NT2/D1 (cell line): ENCODE results near the gene JARID2.

Experiments used
- DNase-seq: peaks from one replicate; pipeline ENCODE4 v3.0.0-alpha.2; 2011; ENCODE audit warnings: low read depth, low spot score
- H3K27me3 ChIP-seq: 2 replicates; pipeline ENCODE4 v1.6.0; 2011; ENCODE audit warnings: mild to moderate bottlenecking; ENCODE audit not compliant: insufficient read length, insufficient read depth
- H3K36me3 ChIP-seq: 2 replicates; pipeline ENCODE4 v1.6.1; 2011; ENCODE audit warnings: mild to moderate bottlenecking, low read length, mixed read lengths; ENCODE audit not compliant: insufficient read depth, insufficient read length
- H3K4me1 ChIP-seq: 2 replicates; pipeline ENCODE4 v1.5.1; 2011; ENCODE audit not compliant: insufficient read depth, insufficient read length
- H3K4me3 ChIP-seq: 2 replicates; pipeline ENCODE4 v1.5.1; 2011; ENCODE audit warnings: low read depth; ENCODE audit not compliant: insufficient read length
- H3K9ac ChIP-seq: 2 replicates; pipeline ENCODE4 v1.6.0; 2011; ENCODE audit warnings: low read depth; ENCODE audit not compliant: insufficient read length
- H3K9me3 ChIP-seq: 2 replicates; pipeline ENCODE4 v1.5.1; 2011; ENCODE audit warnings: mild to moderate bottlenecking, low read length; ENCODE audit not compliant: insufficient read depth
- SUZ12 ChIP-seq: IDR thresholded peaks from 2 replicates; pipeline ENCODE4 v1.6.1; 2011; ENCODE audit not compliant: insufficient read length, insufficient read depth; ENCODE audit errors: extremely low read depth
- YY1 ChIP-seq: IDR thresholded peaks from 2 replicates; pipeline ENCODE4 v1.6.1; 2011; ENCODE audit not compliant: insufficient read length, insufficient read depth
- ZNF274 ChIP-seq: IDR thresholded peaks from 2 replicates; pipeline ENCODE4 v1.6.1; 2011; ENCODE audit warnings: mild to moderate bottlenecking, low read depth, low read length

The JARID2 gene

GRCh38 chr6:15369838-15370237 lies 124.0 kb downstream of the JARID2 start:
- Histone ChIP-seq H3K4me1 (no peaks in the 10 kb centered on the region), H3K27me3 (no peaks in the 10 kb centered on the region), H3K4me3 (no peak overlapping the region), H3K9me3 (no peaks in the 10 kb centered on the region), H3K36me3 (no peaks in the 10 kb centered on the region), H3K9ac (no peak overlapping the region)
- no peak for TF ChIP-seq YY1
- no peak for TF ChIP-seq SUZ12
- TF ChIP-seq ZNF274: no peak
- no peak for DNase-seq

- no peaks in the 10 kb centered on the region for H3K9me3 ChIP-seq
- no peaks in the 10 kb centered on the region for H3K27me3 ChIP-seq
- DNase-seq: no peak
- no peak overlapping the region for H3K9ac ChIP-seq
- H3K36me3 ChIP-seq: no peaks in the 10 kb centered on the region
- H3K4me3 ChIP-seq: no peak overlapping the region
- no peak for TF ChIP-seq YY1
- TF ChIP-seq SUZ12: no peak
- no peak for TF ChIP-seq ZNF274
- no peaks in the 10 kb centered on the region for H3K4me1 ChIP-seq
Measured at GRCh38 chr6:15370733-15371671, 125.1 kb downstream of the JARID2 start.

DNA sequence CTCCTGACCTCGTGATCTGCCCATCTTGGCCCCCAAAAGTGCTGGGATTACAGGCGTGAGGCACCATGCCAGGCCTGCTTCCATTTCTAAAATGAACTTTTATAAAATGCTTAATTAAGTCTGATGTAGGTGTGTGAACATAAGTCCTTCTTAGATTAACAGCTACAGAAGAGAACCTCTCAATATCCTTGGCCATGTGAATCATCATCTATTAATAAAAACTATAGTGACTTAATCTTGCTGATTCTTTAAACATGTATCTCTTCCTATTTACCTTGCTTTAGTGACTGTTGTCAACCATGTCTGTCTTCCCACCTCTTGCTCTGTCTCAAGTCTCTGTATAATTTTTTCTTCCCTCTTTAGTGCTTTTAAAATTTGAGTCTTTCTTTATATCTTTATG lies 127.1 kb downstream of the JARID2 start:
- no peaks in the 10 kb centered on the region for H3K9me3 ChIP-seq
- no peak for TF ChIP-seq ZNF274
- no peak for TF ChIP-seq YY1
- no peaks in the 10 kb centered on the region for H3K4me1 ChIP-seq
- H3K9ac ChIP-seq: no peak overlapping the region
- DNase-seq: no peak
- H3K36me3 ChIP-seq: no peaks in the 10 kb centered on the region
- H3K27me3 ChIP-seq: no peaks in the 10 kb centered on the region
- H3K4me3 ChIP-seq: no peak overlapping the region

DNA sequence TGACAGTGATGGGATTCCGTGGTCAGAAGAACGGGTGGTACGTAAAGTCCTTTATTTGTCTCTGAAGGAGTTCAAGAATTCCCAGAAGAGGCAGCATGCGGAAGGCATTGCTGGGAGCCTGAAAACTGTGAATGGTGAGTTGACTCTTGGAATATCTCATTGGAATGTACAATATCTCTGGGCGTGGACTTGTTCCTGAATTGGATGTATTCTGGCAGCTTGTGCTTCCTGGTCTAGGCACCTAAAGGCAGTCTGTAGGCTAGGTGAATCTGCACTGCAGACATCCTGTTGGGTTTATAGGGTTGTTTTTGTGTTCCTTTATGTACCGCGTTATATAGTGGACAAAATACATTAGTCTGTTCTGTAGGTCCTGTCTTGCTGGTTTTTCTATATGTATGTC lies 128.2 kb downstream of the JARID2 start:
- Histone ChIP-seq H3K36me3 (no peaks in the 10 kb centered on the region), H3K4me1 (no peaks in the 10 kb centered on the region), H3K27me3 (no peaks in the 10 kb centered on the region), H3K9me3 (no peaks in the 10 kb centered on the region), H3K4me3 (no peak overlapping the region), H3K9ac (no peak overlapping the region)
- no peak for DNase-seq
- TF ChIP-seq YY1: no peak
- no peak for TF ChIP-seq ZNF274
- TF ChIP-seq SUZ12: no peak

DNA sequence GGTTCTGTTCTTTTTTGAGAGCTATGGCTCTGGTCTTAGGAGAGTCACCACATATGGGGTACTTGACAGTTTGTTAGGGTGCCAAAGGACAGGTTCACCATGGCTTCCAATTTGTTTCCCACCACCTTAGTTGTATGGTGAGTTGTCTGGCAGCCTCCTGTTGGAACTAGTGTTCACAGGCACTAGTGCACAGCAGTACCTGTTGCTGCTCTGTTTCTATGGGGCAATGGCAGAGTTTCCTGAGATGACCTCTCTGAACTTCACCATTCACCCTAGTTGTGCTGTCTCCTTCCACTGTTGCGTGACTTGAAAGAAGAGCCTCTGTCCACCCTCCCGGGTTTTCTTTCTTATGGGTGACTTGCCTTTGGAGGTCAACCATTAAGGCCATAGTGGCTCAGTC lies 129.1 kb downstream of the JARID2 start:
- H3K4me1 ChIP-seq: no peaks in the 10 kb centered on the region
- TF ChIP-seq SUZ12: no peak
- TF ChIP-seq YY1: no peak
- no peak for TF ChIP-seq ZNF274
- DNase-seq: no peak
- no peaks in the 10 kb centered on the region for H3K9me3 ChIP-seq
- H3K36me3 ChIP-seq: no peaks in the 10 kb centered on the region
- no peaks in the 10 kb centered on the region for H3K27me3 ChIP-seq
- no peak overlapping the region for H3K9ac ChIP-seq
- no peak overlapping the region for H3K4me3 ChIP-seq

DNA sequence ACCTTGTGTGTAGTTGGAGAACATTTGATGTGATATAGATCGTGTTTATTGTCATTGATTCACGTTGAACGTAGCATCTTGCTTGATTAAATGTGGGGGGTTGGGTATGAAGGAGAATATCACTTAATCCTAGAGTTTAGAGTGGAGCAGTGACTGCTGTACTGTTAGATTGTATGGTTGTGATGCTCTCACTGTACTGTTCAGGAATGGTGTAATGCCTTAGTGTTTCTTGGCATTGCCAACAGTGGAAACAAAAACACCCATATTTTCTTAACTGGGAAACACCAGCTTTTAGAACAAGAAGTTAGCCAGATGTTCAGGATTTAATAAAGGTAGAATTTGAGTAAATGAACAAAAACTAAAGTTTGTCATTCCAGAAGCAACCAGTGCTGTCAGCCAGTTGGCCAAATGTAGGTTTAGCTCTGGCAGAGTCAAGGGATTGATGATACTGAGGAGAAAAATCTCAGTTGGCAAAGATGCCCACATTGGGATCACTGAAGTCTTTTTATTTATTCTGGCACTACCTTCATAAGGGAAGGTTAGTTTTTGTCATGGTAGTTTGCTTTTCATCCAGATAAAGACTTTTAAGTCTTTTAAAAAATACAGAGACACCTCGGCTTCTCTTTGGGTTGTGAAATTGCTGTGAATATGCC lies 129.9 kb downstream of the JARID2 start:
- Histone ChIP-seq H3K36me3 (no peaks in the 10 kb centered on the region), H3K4me3 (no peak overlapping the region), H3K9ac (no peak overlapping the region), H3K4me1 (no peaks in the 10 kb centered on the region), H3K9me3 (no peaks in the 10 kb centered on the region), H3K27me3 (no peaks in the 10 kb centered on the region)
- no peak for TF ChIP-seq ZNF274
- TF ChIP-seq YY1: no peak
- no peak for TF ChIP-seq SUZ12
- DNase-seq: no peak

DNA sequence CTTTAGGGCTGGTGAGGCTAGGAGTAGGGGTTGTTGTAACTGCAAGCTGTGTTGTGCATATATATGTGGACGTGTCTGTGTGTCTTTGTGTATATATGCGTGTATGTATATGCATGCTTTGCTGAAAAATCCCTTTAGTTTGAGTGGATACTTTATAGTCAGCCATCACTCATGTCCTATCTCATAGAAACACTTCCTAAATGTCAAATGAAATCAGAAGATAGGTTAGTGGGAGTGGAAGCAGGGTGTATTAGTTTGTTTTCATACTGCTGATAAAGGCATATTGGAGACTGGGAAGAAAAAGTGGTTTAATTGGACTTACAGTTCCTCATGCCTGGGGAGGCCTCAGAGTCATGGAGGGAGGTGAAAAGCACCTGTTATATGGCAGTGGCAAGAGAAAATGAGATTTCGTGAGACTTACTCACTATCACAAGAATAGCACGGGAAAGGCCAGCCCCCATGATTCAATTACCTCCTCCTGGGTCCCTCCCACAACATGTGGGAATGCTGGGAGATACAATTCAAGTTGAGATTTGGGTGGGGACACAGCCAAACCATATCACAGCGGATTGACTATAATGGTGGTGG lies 131.1 kb downstream of the JARID2 start:
- H3K4me1 ChIP-seq: no peaks in the 10 kb centered on the region
- H3K9ac ChIP-seq: no peak overlapping the region
- no peak for DNase-seq
- no peaks in the 10 kb centered on the region for H3K9me3 ChIP-seq
- no peak for TF ChIP-seq ZNF274
- no peak for TF ChIP-seq YY1
- no peak for TF ChIP-seq SUZ12
- H3K4me3 ChIP-seq: no peak overlapping the region
- no peaks in the 10 kb centered on the region for H3K36me3 ChIP-seq
- no peaks in the 10 kb centered on the region for H3K27me3 ChIP-seq
